Measurements from ENCODE around the gene STRADB. TPM values are rescaled to one million over a fixed set of nuclear protein-coding genes. Genes with fewer than 3 reads are reported as not detected.

STRADB gene, protein sequence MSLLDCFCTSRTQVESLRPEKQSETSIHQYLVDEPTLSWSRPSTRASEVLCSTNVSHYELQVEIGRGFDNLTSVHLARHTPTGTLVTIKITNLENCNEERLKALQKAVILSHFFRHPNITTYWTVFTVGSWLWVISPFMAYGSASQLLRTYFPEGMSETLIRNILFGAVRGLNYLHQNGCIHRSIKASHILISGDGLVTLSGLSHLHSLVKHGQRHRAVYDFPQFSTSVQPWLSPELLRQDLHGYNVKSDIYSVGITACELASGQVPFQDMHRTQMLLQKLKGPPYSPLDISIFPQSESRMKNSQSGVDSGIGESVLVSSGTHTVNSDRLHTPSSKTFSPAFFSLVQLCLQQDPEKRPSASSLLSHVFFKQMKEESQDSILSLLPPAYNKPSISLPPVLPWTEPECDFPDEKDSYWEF
- total RNA-seq: 100 to 1,000 TPM in 2 of 4 donors, 10 to 100 TPM in 2; 36.2 to 175 (median 98.5) TPM

DNA sequence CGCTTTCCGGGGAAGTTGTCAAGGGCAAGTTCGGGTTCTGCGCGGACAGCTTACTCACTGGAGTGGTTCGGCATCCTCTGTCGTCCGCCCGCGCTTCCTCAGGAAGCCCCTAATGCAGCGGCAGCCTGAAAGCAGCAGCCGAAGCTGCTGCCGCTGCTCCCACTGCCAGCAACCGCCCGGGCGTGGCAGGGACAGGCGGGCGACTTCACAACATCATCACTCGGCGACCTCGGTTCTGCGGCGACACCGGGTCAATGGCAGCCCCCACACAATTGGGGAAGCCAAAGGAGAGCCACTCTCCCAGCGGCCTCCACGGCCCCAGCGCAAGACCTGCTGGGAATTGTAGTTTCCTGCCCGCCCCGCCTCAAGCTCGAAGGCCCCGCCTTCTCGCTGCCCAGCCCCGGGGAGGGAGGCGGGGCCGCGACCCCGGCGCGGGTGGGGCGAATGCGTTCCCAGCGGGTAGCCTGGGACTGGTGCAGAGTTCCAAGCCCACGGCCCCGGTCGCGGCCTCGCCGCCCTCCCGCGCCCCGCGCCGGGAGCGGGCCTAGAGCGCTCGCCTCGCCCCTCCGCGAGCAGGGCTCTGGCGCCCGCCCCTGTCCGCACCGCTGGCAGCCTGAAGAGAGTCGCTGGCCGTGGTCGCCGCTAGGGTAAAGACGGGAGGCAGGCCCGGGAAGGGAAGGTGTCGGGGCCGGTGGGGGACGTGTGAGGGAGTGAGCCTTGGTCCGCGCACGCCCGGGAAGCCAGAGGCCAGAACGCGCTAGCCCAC, at the start of gene STRADB, which contains the start of gene TRAK2:
Gene STRADB, plus strand, starts transcription at position 449 of the 766 bp plus-strand sequence. CDS start 3,101 bp downstream, outside the sequence.
Gene TRAK2, minus strand, starts transcription at position 167 of the 766 bp plus-strand sequence. CDS start 30,951 bp downstream, outside the sequence.
- peaks cover 16 to 65% (median 36%) of the 10 kb centered on the region in 4 donors for H3K4me1 ChIP-seq

DNA sequence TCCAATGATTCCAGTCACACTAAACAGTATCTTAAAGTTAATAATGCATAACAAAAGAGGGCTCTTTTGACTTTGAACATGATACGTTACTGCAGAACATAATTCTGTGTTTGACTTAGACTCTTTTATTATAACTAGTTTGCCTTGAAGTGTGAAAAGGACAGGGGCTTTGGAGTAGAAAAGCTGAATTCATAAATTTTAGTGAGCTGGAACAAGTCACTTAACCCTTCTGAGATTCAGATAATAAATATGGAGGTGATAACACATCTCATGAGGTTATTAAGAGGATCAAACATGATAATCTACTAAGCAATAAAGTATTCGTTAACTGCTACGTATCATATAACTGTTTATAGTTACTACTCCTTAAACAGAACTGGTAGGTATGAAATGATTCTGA, 49.7 kb upstream of the STRADB start:
- Histone ChIP-seq H3K36me3 (peaks cover 0 to 12% (median 2%) of the 10 kb centered on the region in 4 donors), H3K27me3 (no peaks in the 10 kb centered on the region), H3K27ac (no peak overlapping the region), H3K4me1 (peaks cover 10 to 47% (median 22%) of the 10 kb centered on the region in 4 donors), H3K9me3 (no peaks in the 10 kb centered on the region), H3K4me3 (no peak overlapping the region)
- intact Hi-C loops (cut with DNase I; ENCODE audit: low total_unique reads) (no loop called here), in situ Hi-C loops (cut with MboI; ENCODE audit: low pct_ligation_motif_present in 1 of 4, low pct_unique_long_range_greater_than_20kb in 1 of 4, low sequenced_read_pairs in 3 of 4) (no loop called here)
- no peak for DNase-seq
- TF ChIP-seq POLR2AphosphoS5 (IDR thresholded peaks at IDR 0.05): no peak
- no peak for TF ChIP-seq EP300 (IDR thresholded peaks at IDR 0.05; ENCODE audit: low read depth)
- no peak for TF ChIP-seq POLR2A (IDR thresholded peaks at IDR 0.05)
- no peak for TF ChIP-seq CTCF (IDR thresholded peaks at IDR 0.05)
- 36 to 56% methylated on average over 3 of the region's 3 CpGs for WGBS, 2 donors (ENCODE audit: low coverage in 1 of 2)

More for the DNA sequence above, at the start of gene STRADB, which contains the start of gene TRAK2:
- H3K36me3 ChIP-seq: no peaks in the 10 kb centered on the region
- H3K27me3 ChIP-seq: no peaks in the 10 kb centered on the region
- in situ Hi-C loops (cut with MboI; ENCODE audit: low pct_ligation_motif_present in 1 of 4, low pct_unique_long_range_greater_than_20kb in 1 of 4, low sequenced_read_pairs in 3 of 4): no loop called here
- peak; percentile 96 for DNase-seq
- intact Hi-C loops (cut with DNase I; ENCODE audit: low total_unique reads): no loop called here
- peak within 1 kb of the TSS; percentile 70 to 95 (median 80) for H3K4me3 ChIP-seq
- WGBS, 2 donors (ENCODE audit: low coverage in 1 of 2): 0% methylated on average over 3 to 53 of the region's 78 CpGs
- peak within 1 kb of the TSS; percentile 88 to 96 (median 93) for H3K27ac ChIP-seq
- TF ChIP-seq EP300 (IDR thresholded peaks at IDR 0.05; ENCODE audit: low read depth): no peak
- peak in 4 of 5 experiments; percentile 11 to 56 (median 22) for TF ChIP-seq CTCF (IDR thresholded peaks at IDR 0.05)
- peak; percentile 95 for TF ChIP-seq POLR2A (IDR thresholded peaks at IDR 0.05)
- TF ChIP-seq POLR2AphosphoS5 (IDR thresholded peaks at IDR 0.05): peak; percentile 94 to 96 (median 94)
- H3K9me3 ChIP-seq: no peaks in the 10 kb centered on the region

GRCh38 chr2:201402651-201403562, 48.6 kb upstream of the STRADB start:
- DNase-seq: no peak
- intact Hi-C loops (cut with DNase I; ENCODE audit: low total_unique reads): no loop called here
- in situ Hi-C loops (cut with MboI; ENCODE audit: low pct_ligation_motif_present in 1 of 4, low pct_unique_long_range_greater_than_20kb in 1 of 4, low sequenced_read_pairs in 3 of 4): no loop called here
- 80 to 86% methylated on average over 6 of the region's 6 CpGs for WGBS, 2 donors (ENCODE audit: low coverage in 1 of 2)
- TF ChIP-seq EP300 (IDR thresholded peaks at IDR 0.05; ENCODE audit: low read depth) (no peak), POLR2AphosphoS5 (IDR thresholded peaks at IDR 0.05) (no peak), POLR2A (IDR thresholded peaks at IDR 0.05) (no peak), CTCF (IDR thresholded peaks at IDR 0.05) (no peak)
- H3K4me3 ChIP-seq: no peak overlapping the region
- H3K36me3 ChIP-seq: peaks cover 0 to 4% (median under 1%) of the 10 kb centered on the region in 4 donors
- H3K27me3 ChIP-seq: no peaks in the 10 kb centered on the region
- H3K4me1 ChIP-seq: peaks cover 13 to 51% (median 24%) of the 10 kb centered on the region in 4 donors
- H3K9me3 ChIP-seq: no peaks in the 10 kb centered on the region
- H3K27ac ChIP-seq: no peak overlapping the region

Data from transverse colon (tissue), 4 donors.